Lung (tissue), 12 donors: Measurements from ENCODE around the gene SLC35C1. TPM values are rescaled to one million over a fixed set of nuclear protein-coding genes. Genes with fewer than 3 reads are reported as not detected.

Experiments
- ATAC-seq: fragments of 200-7000 bp; cut with Tn5 transposase; one replicate; pipeline ENCODE4 v1.9.1; 2020; ENCODE audit warnings: moderate number of reproducible peaks; ENCODE audit not compliant: insufficient read depth, low FRiP score
- DNase-seq, 3 donors: peaks; one replicate each; pipeline ENCODE4 v3.0.0-alpha.2; 2013 to 2017
- H3K27ac ChIP-seq, 2 donors: one replicate each; pipeline ENCODE4 v1.5.1; 2013; ENCODE audit warnings: mild to moderate bottlenecking in 2 of 2, moderate library complexity in 2 of 2, control low read depth in 1 of 2, inconsistent platforms in 1 of 2, low read depth in 1 of 2, low read length in 1 of 2
- H3K27me3 ChIP-seq, 3 donors: one replicate each; pipeline ENCODE4 v1.5.1; 2013; ENCODE audit warnings: low read length in 2 of 3; ENCODE audit not compliant: control insufficient read depth in 3 of 3, insufficient read depth in 3 of 3
- H3K36me3 ChIP-seq, 4 donors: one replicate each; pipeline ENCODE4 v1.5.1; 2013; ENCODE audit warnings: low read length in 4 of 4, mild to moderate bottlenecking in 1 of 4, moderate library complexity in 1 of 4; ENCODE audit not compliant: control insufficient read depth in 4 of 4, insufficient read depth in 4 of 4
- H3K4me1 ChIP-seq, 5 donors: one replicate each; pipeline ENCODE4 v1.5.1; 2013; ENCODE audit warnings: low read length in 5 of 5, mild to moderate bottlenecking in 2 of 5, moderate library complexity in 1 of 5; ENCODE audit not compliant: control insufficient read depth in 5 of 5, insufficient read depth in 5 of 5
- H3K4me3 ChIP-seq: one replicate; pipeline ENCODE4 v1.5.1; 2013; ENCODE audit warnings: mild to moderate bottlenecking, control low read depth, moderate library complexity
- H3K9ac ChIP-seq, 2 donors: one replicate each; pipeline ENCODE4 v1.5.1; 2013; ENCODE audit warnings: low read length in 2 of 2, control low read depth in 1 of 2; ENCODE audit not compliant: insufficient read depth in 1 of 2
- H3K9me3 ChIP-seq, 4 donors: one replicate each; pipeline ENCODE4 v1.5.1; 2013; ENCODE audit warnings: low read length in 3 of 4, mild to moderate bottlenecking in 1 of 4, moderate library complexity in 1 of 4; ENCODE audit not compliant: control insufficient read depth in 4 of 4, insufficient read depth in 3 of 4
- WGBS, 2 donors: extraction: QIAGEN DNeasy Blood & Tissue Kit; methylation state at CpG; one replicate each; pipeline ENCODE4 v1.1.7; 2013; 5-methylcytosine and 5-hydroxymethylcytosine counted together
- polyA plus RNA-seq, 2 donors: library from polyadenylated mRNA; stranded (reverse); fragments of 200-250 nt; gene quantifications; one replicate each; pipeline ENCODE4 v1.2.1, GENCODE V29; 2013
- total RNA-seq, 2 donors: library from RNA; depleted of rRNA in 1 of 2; stranded (reverse); fragments of >200 nt in 1 of 2; gene quantifications; one replicate each; pipeline ENCODE4 v1.2.1, GENCODE V29; 2014 to 2021
- TF ChIP-seq, protein P1 (sequence below): IDR thresholded peaks from 2 replicates; pipeline ENCODE4 v1.5.1; 2012; ENCODE audit warnings: mild to moderate bottlenecking; ENCODE audit errors: control extremely low read depth, extremely low read depth
- donor health status: control.
- donor health status: control.
- donor health status: Bipolar disorder and iron deficiency.
- donor health status: healthy.
- donor health status: DM: yes; HTN: yes; CAD: no.

The SLC35C1 gene
- total and polyA plus RNA-seq, 4 donors, result 5.4 to 35.9 (median 24.1) TPM

DNA sequence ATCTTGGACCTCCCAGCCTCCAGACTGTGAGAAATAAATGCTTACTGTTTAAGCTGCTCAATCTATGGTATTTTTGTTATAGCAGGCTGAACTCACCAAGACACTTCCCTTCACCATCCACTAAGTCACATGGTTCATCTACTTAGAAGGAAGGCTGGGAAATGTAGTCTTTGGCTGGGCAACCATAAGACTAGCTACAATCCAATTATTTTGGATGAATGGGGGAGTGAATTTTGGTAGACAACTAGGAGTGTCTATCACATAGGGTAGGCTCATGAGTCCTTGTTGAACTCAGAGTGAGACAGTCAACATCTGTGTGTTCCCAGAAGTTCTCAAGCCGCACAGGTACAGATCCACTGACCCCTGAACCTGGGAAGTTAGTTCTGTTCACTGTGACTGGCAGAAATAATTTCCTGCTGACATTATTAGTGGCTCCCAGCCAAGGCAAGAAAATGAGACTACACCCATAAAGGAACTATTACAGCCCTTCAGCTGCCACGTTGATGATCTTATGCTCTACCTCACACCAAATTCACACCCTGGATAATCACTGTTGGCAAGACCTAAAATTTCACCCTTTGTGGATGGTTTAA, 3.1 kb upstream of the SLC35C1 start:
- Histone ChIP-seq H3K36me3 (peaks cover 0 to 2% (median 0%) of the 10 kb centered on the region in 4 donors), H3K9me3 (no peaks in the 10 kb centered on the region), H3K4me3 (no peak overlapping the region), H3K4me1 (peaks cover 3 to 14% (median 11%) of the 10 kb centered on the region in 5 donors), H3K9ac (no peak overlapping the region), H3K27ac (no peak overlapping the region), H3K27me3 (peaks cover 0 to 3% (median 0%) of the 10 kb centered on the region in 3 donors)
- DNase-seq, result no peak
- TF ChIP-seq, protein P1, sequence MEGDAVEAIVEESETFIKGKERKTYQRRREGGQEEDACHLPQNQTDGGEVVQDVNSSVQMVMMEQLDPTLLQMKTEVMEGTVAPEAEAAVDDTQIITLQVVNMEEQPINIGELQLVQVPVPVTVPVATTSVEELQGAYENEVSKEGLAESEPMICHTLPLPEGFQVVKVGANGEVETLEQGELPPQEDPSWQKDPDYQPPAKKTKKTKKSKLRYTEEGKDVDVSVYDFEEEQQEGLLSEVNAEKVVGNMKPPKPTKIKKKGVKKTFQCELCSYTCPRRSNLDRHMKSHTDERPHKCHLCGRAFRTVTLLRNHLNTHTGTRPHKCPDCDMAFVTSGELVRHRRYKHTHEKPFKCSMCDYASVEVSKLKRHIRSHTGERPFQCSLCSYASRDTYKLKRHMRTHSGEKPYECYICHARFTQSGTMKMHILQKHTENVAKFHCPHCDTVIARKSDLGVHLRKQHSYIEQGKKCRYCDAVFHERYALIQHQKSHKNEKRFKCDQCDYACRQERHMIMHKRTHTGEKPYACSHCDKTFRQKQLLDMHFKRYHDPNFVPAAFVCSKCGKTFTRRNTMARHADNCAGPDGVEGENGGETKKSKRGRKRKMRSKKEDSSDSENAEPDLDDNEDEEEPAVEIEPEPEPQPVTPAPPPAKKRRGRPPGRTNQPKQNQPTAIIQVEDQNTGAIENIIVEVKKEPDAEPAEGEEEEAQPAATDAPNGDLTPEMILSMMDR, result no peak
- WGBS, 2 donors, result 69 to 79% methylated on average over 2 of the region's 2 CpGs
- no peak for ATAC-seq

DNA sequence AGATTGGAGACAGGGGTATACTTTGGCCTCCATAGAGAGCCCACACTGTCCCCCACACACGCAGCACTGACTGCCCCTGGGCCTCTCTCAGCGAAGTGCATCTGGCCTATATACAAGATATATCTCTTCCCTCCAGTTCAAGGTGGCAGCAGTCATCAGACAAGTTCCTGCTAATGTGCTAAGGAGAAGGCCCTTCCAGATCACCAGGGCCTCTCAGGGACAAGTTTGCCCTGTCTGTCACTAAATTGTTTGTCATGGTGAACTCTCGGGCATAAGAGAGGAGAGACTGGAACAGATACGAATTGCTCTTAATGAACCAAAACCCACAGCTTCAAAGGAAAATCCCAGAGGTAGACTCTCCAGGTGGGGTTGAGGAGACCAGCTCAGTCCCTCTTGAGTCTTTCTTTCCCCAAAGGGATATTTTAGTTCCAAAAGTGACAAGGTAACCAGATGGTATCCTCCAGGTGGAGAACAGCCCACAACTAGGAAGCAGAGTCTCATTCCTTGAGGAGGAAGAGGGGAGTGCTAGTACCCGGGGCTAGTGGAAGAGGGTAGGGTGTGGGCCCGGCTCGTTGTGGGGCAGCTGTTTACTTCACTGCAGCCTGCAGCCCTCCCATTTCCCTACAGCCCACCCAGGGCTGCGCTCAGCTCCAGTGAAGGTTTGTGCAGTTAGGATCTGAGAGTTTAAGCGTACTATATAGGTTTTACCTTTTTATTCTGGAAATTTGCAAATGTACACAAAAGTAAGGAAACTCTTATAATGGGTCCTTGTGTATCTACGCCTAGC, 2.2 kb upstream of the SLC35C1 start:
- H3K4me3 ChIP-seq, result no peak overlapping the region
- H3K27me3 ChIP-seq, result peaks cover 0 to 3% (median 0%) of the 10 kb centered on the region in 3 donors
- TF ChIP-seq, protein P1, result no peak
- DNase-seq (no peak), ATAC-seq (no peak)
- H3K27ac ChIP-seq, result no peak overlapping the region
- H3K36me3 ChIP-seq, result peaks cover 0 to 3% (median 0%) of the 10 kb centered on the region in 4 donors
- 93 to 96% methylated on average over 10 of the region's 10 CpGs for WGBS, 2 donors
- peaks cover 3 to 19% (median 16%) of the 10 kb centered on the region in 5 donors for H3K4me1 ChIP-seq
- H3K9me3 ChIP-seq, result no peaks in the 10 kb centered on the region
- no peak overlapping the region for H3K9ac ChIP-seq

DNA sequence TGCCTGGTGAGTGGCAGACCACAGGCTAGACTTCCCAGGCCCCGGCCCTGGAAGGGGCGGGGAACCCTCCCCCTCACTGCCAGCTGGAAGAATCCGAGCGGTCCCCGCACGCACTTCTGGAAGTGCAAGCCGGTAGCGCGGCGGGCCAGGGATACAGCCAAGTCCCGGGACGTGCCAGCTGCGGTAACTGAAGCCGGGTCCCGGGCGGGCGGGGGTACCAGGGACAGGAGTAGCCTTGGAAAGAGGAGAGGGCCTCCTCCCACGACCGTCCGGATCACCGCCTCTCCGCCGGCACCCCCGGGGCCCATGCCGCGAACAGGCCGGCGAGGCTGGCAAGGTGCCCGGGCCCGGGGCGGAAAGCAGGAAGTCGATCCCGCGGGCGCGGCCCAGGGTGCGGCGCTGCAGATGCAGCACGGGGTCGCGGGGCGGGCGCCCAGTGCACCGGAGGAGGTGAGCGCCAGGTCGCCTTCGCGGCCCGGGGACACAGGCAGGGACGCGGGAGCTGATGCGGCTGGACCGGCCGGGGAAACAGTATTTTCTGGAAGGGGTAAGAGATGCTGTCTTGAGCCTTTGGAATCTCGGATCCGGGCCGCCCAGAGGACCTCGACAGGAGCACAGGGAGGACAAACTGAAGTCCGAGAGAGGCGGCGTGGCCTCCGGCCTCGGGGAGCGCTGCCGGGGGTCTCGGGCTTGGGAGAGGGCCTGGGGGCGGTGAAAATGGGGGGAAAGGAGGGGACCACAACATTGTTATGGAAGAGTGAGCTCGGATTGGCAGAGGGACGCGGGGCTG, 783 bp upstream of the SLC35C1 start:
- H3K27me3 ChIP-seq, result peaks cover 0 to 3% (median 0%) of the 10 kb centered on the region in 3 donors
- H3K9ac ChIP-seq, result peak overlapping the region in 1 of 2 donors; percentile 42
- peak; percentile 74 for ATAC-seq
- peak overlapping the region; percentile 85 to 96 for H3K27ac ChIP-seq
- TF ChIP-seq, protein P1, result no peak
- DNase-seq, result peak; percentile 64 to 76 (median 71)
- peak overlapping the region; percentile 93 for H3K4me3 ChIP-seq
- peaks cover 0 to 12% (median 0%) of the 10 kb centered on the region in 4 donors for H3K36me3 ChIP-seq
- 0 to 1% methylated on average over 65 to 70 of the region's 70 CpGs for WGBS, 2 donors
- H3K9me3 ChIP-seq, result no peaks in the 10 kb centered on the region
- H3K4me1 ChIP-seq, result peaks cover 3 to 21% (median 16%) of the 10 kb centered on the region in 5 donors
